CD4-positive, alpha-beta T cell treated with Interleukin-2 at 100 ng/mL for 4 hours (primary cell): ENCODE measurements around the gene SCAP.
"Not testable (repeated sequence)": the region's sequence is repeated elsewhere in the genome, so short reads cannot be mapped to it uniquely, and the experiment has no call there.

ENCODE experiments used
- DNase-seq: peaks from one replicate; pipeline ENCODE4 v3.0.0-alpha.2; 2020; ENCODE audit warnings: low spot score

Gene SCAP

DNA sequence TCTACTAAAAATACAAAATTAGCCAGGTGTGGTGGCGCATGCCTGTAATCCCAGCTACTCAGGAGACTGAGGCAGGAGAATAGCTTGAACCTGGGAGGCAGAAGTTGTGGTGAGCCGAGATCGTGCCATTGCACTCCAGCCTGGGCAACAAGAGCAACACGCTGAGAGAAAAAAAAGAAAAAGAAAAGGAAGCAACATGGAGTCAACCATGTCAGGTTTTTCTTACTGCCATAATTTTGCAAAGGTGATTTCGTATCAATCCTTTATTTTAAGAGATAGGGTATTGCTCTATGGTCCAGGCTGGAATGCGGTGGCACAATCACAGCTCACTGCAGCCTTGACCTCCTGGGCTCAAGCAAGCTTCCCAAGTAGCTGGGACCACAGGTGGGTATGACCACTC, 4.5 kb upstream of the SCAP start:
- DNase-seq, result not testable (repeated sequence)

DNA sequence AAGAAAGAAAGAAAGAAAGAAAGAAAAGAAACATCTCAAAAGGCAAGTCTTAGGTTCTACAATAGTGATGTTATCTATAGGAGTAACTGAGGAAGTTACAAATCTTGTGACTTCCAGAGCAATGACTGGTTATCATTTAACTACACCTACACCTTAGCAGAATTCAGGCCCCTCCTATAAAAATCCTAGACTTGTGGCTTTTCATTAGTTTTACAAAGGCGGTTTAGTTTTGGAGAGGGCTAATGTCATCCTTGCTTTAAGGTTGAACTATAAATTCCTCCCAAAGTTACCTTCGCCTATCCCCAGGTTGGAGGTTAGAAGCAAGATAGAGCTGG, 4.1 kb upstream of the SCAP start:
- no peak for DNase-seq

DNA sequence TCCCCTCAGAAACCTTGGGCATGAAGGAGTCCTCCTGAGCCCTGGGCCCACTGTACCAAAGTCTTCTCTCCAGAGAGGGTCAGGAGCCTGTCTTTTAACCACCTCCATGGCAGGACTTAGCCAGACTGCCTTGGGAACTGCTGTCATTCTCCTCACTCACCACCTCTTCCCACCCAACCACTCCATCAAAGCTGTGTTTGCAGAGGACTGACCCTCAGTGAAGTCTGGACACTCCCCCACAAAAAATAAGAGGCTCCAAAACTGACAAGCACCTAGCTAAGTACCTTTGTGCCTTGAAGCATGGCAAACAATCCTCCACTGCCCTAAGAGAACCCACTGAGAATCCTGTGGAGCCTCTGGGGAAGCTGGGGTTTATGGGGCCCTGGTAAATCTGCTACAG, 2.3 kb upstream of the SCAP start:
- DNase-seq, result no peak

DNA sequence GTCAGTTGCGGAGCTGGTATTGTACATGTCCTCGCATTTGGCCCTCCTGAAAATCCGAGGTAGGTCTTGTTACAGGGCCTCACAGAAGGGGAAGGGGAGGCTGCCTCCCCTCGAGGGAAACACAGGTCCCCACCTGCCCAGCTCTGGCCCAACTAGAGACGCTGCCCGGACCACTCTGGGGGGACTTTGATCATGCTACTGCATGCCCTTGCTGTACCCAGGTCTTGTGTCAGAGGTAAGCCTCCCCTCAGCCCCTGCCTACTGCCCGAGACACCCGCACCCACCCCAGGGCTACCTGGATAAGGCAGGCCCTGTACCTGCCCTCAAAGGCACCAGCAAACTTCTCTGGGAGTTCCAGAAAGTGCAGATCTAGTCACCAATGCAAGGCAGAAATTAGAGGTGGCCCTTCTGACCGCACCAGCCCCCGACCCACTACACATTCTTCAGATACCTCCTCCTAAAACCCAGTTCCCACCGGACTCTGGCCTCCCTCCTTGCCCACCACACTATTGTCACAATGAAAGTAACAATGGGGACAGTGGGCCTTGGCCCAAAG, 981 bp upstream of the SCAP start:
- no peak for DNase-seq

DNA sequence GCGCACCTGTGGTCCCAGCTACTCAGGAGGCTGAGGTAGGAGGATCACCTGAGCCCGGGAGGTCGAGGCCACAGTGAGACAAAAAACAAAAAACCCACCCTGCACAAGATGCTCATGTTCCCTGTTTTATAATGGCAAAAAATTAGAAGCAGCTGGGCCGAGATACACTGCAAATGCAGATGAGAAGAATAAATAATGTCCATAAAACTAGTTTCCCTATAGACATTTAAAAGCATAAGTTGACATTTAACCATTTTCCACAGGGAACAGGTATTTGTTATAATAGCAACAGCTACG, 537 bp upstream of the SCAP start:
- DNase-seq, result no peak

DNA sequence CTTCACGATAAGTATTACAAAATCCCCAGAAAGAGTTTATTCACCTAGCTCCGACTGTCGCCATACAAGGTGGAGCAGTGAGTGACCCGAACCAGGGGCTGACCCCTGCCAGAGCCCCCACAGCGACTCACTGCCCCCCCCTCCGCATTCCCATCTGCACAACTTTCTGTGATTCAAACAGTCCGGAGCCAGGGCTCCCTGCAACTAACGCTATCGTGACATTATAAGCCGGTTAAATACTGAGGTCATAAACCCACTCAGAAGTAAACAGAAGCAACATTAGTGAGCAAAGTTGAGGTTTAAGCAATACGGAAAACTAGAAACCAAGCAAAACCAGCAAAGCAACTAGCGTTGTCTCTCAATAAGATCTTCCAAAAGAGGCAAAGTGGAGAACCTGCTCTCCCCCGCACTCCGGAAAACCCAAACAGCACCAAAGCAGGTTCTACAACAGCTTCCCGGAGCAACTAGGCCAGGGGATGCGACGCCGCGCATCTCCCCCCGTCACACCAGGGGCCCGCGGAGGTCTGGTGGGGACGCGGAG, 642 bp downstream of the SCAP start:
- peak; percentile 13 for DNase-seq

DNA sequence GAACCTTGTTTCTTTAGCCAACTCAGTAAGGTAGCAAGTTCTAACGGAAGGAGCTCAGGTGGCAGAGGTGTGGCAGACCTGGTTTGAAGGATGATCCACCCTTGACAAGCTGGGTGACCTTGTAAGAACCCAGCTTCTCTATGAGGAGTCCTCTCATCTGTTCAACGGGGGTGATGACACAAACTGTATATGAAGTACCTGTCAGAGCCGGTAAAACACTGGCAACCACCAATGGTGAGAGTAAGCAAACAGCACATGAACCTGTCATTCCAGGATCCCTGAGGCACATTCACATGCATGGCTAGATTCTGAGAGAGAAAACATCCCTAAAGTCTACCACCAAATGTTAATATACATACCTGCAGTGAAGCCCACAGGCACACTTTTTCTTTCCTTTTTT, 2.4 kb downstream of the SCAP start:
- DNase-seq, result no peak

DNA sequence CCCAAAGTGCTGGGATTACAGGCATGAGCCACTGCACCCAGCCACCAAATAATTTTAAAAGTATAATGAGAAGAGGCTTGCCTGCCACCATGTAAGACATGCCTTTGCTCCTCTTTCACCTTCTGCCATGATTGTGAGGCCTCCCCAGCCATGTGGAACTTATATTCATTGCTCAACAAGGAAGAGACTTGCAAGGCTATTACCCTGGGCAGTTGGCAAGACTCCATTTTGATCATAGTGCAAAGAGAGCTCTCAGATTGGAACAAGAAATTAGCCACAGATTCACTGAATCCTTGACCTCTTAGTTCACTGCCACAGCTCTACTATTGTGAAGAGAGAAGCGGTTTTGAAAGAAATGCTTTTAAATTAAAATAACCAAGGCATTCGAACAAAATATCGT, 6.1 kb downstream of the SCAP start:
- no peak for DNase-seq

DNA sequence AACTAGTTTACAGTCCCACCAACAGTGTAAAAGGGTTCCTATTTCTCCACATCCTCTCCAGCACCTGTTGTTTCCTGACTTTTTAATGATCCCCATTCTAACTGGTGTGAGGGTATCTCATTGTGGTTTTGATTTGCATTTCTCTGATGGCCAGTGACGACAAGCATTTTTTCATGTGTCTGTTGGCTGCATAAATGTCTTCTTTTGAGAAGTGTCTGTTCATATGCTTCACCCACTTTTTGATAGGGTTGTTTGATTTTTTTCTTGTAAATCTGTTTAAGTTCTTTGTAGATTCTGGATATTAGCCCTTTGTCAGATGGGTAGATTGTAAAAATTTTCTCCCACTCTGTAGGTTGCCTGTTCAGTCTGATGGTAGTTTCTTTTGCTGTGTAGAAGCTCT, 7.4 kb downstream of the SCAP start:
- DNase-seq, result not testable (repeated sequence)

DNA sequence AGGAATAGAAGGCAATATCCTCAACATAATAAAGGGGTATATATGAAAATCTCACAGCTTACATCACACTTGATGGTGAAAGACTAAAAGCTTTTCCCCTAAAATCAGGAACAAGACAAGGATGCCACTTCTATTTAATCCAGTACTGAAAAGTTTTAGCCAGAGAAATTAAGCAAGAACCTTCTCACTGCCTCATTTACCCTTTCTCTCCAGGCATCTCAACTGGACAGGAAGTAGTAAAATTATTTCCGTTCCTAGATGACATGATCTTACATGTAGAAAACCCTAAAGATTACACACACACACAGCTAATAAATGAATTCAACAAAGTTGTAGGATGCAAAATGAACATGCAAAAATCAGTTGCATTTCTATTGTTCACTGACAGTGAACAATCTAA, 11.2 kb downstream of the SCAP start:
- no peak for DNase-seq

DNA sequence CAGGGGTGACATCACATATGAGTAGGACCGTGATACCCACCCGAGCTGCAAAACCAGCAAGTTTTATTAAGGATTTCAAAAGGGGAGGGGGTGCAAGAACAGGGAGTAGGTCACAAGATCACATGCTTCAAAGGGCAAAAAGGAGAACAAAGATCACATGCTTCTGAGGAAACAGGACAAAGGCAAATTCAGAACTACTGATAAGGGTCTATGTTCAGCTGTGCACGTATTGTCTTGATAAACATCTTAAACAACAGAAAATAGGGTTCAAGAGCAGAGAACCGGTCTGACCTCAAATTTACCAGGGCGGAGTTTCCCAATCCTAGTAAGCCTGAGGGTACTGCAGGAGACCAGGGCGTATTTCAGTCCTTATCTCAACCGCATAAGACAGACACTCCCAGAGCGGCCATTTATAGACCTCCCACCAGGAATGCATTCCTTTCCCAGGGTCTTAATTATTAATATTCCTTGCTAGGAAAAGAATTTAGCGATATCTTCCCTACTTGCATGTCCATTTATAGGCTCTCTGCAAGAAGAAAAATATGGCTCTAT, 16.1 kb downstream of the SCAP start:
- DNase-seq, result not testable (repeated sequence)

DNA sequence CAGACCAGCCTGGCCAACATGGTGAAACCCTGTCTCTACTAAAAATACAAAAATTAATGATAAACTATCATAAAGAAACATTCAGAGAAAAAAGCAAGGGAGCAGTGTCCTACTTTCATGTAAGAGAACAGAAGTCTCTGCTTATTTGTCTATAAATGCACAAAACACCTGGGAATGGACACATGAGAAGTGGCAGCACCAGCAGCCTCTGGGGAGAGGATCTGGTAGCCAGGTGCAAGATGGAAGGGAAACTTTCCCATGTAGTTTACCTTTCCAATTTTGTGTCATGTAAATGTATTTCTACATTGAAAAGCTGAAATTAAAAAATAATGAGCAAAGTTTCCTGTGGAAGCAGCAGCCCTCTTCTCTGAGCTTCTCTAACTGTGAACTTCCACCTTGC, 18.8 kb downstream of the SCAP start:
- DNase-seq, result no peak

DNA sequence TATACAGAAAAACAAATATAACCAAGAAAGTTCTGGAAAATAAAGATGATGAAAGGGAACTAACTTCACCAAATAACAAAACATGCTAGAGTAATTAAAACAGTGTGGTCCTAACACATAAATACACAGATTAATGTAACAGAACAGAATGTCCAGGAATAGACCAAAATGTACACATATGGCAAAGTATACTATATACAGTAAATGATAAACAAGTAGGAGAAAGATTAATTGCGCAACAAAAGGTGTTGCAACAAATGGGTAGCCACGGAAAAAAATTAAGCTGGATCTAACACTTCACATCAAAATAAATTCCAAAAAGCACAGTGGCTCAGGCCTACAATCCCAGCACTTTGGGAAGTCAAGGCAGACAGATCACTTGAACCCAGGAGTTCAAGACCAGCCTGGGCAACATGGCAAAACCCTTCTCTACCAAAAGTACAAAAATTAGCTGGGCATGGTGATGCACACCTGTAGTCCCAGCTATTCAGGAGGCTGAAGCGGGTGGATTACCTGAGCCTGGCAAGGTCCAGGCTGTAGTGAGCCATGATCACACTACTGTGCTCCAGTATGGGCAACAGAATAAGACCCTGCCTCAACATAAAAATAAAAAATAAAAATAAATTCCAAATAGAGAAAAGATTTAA, 19.8 kb downstream of the SCAP start:
- no peak for DNase-seq

DNA sequence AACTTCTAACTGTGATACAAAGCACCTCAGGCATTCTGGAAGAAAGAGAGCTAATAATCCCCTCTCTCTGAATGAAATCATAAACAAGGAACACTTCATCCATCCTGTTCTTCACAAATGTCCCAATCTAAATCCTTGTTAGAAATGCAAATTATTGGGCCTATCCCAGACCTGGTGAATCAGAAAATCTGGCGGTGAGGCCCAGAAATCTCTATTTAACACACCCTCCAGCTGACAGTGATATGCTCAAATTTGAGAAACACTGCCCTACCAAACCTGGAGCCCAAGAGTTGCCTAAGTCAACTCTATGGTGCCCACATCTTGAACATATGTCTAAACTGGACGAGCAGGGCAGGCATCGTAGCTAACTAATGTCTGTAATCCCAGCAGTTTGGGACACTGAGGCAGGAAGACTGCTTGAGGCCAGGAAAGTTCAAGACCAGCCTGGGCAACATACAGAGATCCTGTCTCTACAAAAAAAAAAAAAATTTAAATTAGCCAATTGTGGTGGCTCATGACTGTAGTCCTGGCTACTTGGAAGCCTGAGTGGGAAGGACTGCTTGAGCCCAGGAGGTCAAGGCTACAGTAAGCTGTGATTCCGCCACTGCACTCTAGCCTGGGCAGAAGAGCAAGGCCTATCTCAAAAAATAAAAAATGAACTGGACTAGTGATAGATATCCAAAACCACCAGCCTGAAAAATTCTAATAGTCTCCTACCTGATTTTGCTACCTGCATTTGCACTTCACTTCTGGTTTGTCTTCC, 23.1 kb downstream of the SCAP start:
- no peak for DNase-seq

DNA sequence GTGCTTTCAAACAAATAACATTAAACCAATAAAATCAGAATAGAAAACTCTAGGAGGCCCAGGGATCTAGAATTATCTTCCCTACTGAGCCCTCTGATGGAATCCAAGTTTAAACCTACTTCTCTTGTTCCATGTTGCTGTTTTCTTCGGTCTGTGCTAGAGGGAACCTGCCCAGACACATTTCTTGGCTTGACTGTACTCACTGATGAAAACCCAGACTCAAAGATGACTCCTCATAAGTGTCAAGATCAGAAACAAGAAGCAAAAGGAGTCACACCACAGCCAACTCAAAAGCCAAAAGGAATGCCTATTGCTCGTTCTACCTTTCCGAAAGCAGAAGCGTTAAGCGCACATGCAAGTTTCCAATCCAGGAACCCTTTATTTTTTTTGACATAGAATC, 31.6 kb downstream of the SCAP start:
- no peak for DNase-seq

DNA sequence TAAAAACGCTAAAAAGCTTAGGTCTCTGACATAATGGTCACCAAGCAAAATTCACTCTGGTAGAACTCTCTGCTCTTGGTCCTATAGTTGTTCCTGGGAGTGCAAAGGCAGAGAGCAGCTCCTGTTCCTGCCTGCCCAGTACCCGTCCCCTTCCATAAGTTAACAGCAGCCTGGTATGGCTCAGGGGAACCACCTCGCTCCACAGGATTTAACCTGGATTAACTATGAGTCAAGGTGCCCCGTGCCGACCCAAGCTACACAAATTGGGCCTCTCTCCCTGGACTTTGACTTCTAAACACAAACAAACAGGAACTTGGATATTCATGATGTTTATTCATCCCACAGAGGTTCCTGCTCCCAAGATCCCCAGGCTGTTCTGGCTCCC, 32.1 kb downstream of the SCAP start:
- no peak for DNase-seq

DNA sequence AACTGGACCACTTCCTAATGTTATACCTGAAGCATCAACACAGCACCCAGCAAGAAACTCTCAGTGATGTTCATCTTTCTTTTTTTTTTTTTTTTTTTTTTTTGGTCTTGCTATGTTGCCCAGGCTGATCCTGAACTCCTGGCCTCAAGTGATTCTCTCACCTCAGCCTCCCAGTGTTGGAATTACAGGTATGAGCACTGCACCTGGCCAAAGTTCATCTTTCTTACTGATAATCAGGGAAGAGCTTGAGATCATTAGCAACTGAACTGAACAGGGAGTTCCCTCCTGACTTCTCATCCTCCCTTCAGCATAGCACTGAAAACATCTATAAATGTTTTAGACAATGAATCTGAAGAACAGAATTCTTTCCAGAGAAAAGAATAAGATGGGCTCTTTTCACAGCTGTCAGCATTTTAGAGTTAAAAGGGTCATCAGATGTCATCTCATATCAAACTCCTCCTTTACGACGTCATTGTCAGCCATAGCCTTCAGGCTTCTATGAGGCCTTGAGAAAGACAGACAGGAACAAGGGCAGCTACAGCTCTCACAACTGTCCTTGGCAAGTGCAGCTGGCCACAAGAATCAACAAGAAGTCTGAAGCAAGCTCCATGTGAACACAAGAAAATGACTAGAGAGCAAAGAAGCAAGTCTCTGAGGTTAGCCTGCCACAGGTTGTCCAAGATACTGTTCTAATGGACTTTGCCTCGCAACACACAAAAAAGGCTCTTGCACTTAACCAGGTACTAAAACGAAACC, 33.8 kb downstream of the SCAP start:
- DNase-seq, result no peak

DNA sequence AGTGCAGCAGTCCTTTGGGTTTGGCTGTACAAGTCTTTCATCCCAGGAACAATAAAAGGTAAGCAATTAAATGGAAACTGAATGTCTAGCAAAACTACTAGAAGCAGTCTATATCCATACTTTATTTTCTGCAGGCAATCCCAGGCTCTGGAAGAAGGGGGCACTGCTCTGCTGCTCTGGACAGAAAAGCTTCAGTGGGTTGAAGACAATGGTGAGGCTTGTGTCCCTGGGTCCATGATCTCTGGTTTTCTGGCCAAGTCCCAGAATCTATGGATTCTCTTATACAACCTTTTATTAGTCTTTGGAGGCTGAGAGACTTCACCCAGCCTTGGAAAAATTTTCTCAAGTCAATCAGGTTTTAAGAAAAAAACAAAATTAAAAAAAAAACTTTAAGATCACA, 35.6 kb downstream of the SCAP start:
- no peak for DNase-seq

DNA sequence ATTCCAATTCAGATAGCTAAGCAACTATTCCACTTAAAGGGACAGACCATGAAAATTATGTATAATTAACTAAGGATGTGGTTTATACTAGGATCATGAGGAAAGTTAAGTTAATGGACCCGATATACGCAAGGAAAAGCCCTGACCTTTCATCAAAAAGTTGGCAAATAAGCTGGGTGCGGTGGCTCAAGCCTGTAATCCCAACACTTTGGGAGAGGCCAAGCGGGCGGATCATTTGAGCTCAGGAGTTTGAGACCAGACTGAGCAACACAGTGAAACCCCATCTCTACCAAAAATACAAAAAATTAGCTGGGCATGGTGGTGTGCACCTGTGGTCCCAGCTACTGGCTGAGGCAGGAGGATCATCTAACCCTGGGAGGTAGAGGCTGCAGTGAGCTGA, 39.6 kb downstream of the SCAP start:
- no peak for DNase-seq

DNA sequence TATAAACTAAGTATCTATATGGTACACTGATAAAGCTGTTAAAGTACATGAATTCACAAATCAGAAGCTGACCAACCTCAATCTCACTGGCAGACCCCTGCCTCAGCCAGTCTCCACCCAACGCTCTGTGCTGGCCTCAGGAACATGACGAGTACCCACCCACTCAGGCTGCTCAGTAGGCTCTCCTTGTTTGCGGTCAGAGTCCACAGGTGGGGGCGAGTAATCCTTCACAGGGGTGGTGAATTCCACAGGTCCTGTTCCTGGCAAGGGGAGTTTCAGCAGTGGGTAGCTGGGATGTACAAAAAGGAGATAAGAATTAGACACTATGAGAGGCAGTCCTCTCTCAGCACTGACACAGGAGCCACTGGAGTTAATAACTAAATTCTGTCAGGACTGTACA, 40.9 kb downstream of the SCAP start:
- DNase-seq, result no peak

DNA sequence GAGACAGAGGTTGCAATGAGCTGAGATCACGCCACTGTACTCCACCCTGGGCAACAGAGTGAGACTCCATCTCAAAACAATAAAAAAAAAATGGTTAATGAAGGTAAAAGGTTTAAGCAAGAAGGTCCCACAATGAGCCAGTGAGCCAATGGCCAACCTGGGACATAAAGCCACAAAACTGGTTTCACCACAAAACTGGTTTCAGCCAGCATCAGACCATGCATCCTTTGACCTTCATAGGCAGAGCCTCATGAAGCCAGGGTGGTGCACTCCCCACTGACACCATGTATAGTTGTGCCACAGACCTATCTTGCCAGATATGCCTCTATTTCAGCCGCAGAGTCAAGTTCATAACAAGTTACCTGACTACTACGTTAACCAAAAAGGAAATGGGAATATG, 41.9 kb downstream of the SCAP start:
- no peak for DNase-seq

DNA sequence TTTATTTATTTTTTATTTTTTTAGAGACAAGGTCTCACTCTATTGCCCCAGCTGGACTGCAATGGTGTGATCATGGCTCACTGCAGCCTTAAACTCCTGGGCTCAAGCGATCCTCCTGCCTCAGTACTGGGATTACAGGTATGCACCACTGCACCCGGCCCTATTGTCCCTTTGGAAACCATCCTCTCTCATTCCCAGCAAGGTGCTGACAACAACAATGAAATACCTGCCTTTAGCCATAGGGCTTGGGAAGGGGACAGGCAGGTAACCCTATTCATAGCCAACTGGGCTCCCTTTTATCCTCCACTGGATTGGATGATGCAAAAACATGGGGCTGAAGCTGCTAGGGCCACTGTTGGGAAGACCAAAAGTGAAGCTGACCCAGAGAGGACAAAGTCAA, 43.1 kb downstream of the SCAP start:
- no peak for DNase-seq

DNA sequence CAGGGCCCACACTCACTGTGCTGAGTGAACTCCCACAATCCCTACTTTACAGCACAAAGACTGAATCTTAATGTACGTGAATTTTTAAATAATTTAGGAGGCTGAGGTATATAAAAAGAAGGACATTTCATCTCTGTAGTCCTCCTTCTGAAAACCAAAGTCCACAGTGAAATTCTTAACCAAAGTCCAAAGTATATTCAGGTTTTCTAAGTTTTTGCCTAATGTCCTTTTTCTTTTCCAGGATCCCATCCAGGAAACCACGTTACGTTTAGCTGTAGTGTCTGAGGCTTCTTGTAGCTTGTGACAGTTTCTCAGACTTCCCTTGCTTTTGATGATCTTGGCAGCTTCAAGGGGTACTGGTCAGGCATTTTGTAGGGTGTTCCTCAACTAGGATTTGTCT, 44.5 kb downstream of the SCAP start:
- no peak for DNase-seq
